Astrocyte (in vitro differentiated cells and primary cell): Measurements from ENCODE around the gene NKAIN2.

ENCODE experiments used
- CTCF ChIP-seq: IDR thresholded peaks from 2 replicates; pipeline ENCODE4 v1.5.1; 2011; ENCODE audit warnings: low read depth, mild to moderate bottlenecking, inconsistent platforms, low read length, moderate library complexity; ENCODE audit not compliant: insufficient read depth
- EZH2 ChIP-seq: IDR thresholded peaks from 2 replicates; pipeline ENCODE4 v1.6.1; 2012; ENCODE audit warnings: mild to moderate bottlenecking, low read length, inconsistent platforms; ENCODE audit not compliant: insufficient read depth

GRCh38 chr6:124446961-124447360 lies 643.3 kb downstream of the NKAIN2 start:
- TF ChIP-seq CTCF (no peak), EZH2 (no peak)
